SU-DHL-6 (cell line): ENCODE measurements around the gene BCAS3.

ENCODE experiments used
- CTCF ChIP-seq: fragments of 200-600 bp; sonication (generic); IDR thresholded peaks from one replicate; pipeline ENCODE4 v1.5.1; 2017; ENCODE audit warnings: antibody characterized with exemption, mild to moderate bottlenecking, low read length, moderate library complexity; ENCODE audit not compliant: insufficient read depth, poor library complexity, severe bottlenecking
- EZH2phosphoT487 ChIP-seq: fragments of 200-600 bp; sonication (generic), shearing (Covaris generic); conservative IDR thresholded peaks from 2 replicates; pipeline ENCODE4 v1.6.1; 2018; ENCODE audit warnings: mild to moderate bottlenecking, antibody characterized with exemption, low read length, moderate library complexity, mixed read lengths

DNA sequence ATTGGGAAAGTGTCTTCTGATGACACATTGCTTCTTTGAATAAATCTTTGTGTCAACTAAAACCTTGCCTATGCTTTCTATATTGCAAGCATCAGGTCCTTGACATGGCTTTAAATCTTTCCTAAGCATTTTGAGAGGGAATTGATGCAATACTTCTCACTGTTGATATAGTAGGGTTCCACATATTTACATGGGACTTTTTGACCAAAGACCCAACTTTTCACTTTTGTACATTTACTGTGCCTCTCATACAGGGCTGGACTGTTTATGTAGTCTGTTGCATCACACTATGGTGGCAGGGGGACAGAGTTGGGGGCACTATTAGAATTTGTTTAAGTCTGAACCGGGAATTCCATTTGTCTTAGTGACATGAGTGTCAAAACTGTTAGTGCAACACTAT lies 413.4 kb downstream of the BCAS3 start:
- TF ChIP-seq CTCF (no peak), EZH2phosphoT487 (no peak)
